ENCODE measurements around the gene ESF1.

GRCh38 chr20:13831476-13831875 lies 46.8 kb upstream of the ESF1 start:
- TF ChIP-seq EZH2phosphoT487 (IDR thresholded peaks at IDR 0.05; ENCODE audit: insufficient read depth, low read depth) = no peak
- TF ChIP-seq EZH2 (IDR thresholded peaks at IDR 0.05; ENCODE audit: insufficient read depth, poor library complexity, severe bottlenecking) = no peak
